HCT116 (cell line): ENCODE measurements around the gene APIP. TPM values are rescaled to one million over a fixed set of nuclear protein-coding genes. Genes with fewer than 3 reads are reported as not detected.
A peak's percentile ranks its signal among the peaks of the same experiment; 100 is the strongest.

ENCODE experiments used
- ATAC-seq: fragments of 200-7000 bp; cut with Tn5 transposase; 2 replicates; pipeline ENCODE4 v1.9.1; 2020; ENCODE audit warnings: mild to moderate bottlenecking, moderate library complexity
- Bru-seq: library from RNA; stranded (reverse); fragments of 400-500 nt; gene quantifications from one replicate; lab custom pipeline; 2021; lab: Mats Ljungman, UMichigan
- BruChase-seq, 2 experiments: library from RNA; stranded (reverse); fragments of 400-500 nt; gene quantifications; one replicate each; lab custom pipeline; 2021; lab: Mats Ljungman, UMichigan
- BruUV-seq: library from RNA; stranded (reverse); fragments of 400-500 nt; replicated peaks from 2 replicates; lab custom pipeline; 2021; lab: Mats Ljungman, UMichigan
- CTCF ChIA-PET: fragments of 300-600 bp; sonication (Branson Sonifier 250); formaldehyde crosslinking; loops from one replicate; lab custom pipeline; 2021; ENCODE audit warnings: antibody characterized with exemption; lab: Charles Lee
- POLR2A ChIA-PET: fragments of 300-600, 350-600 bp; sonication (Branson Sonifier 250); formaldehyde crosslinking; loops from one replicate; lab custom pipeline; 2021; ENCODE audit warnings: antibody characterized with exemption; lab: Charles Lee
- RAD21 ChIA-PET, 2 experiments: fragments of 300-600 bp; sonication (Branson Sonifier 250); formaldehyde crosslinking; loops; one replicate each; lab custom pipeline; 2023; ENCODE audit warnings: low total read pairs in 2 of 2; ENCODE audit not compliant: uncharacterized antibody in 2 of 2, unreplicated experiment in 2 of 2, low non-redundant PET in 1 of 2; lab: Charles Lee
- DNase-seq: peaks from one replicate; pipeline ENCODE4 v3.0.0-alpha.2; 2010; ENCODE audit warnings: low read depth, low spot score
- H2AFZ ChIP-seq: fragments of 200-600 bp; shearing (Covaris generic), sonication (generic); 2 replicates; pipeline ENCODE4 v1.6.1; 2017; ENCODE audit warnings: low read depth, mixed run types, mixed read lengths, antibody characterized with exemption, low read length; ENCODE audit not compliant: poor library complexity, severe bottlenecking
- H3K27ac ChIP-seq: 2 replicates; pipeline ENCODE4 v1.5.1; 2012; ENCODE audit warnings: low read depth, low read length
- H3K27me3 ChIP-seq: fragments of 200-600 bp; sonication (generic); 2 replicates; pipeline ENCODE4 v1.6.1; 2016; ENCODE audit warnings: mixed run types, low read length, mixed read lengths; ENCODE audit not compliant: insufficient read depth
- H3K36me3 ChIP-seq, 2 experiments: fragments of 200-500 bp in 1 of 2; fragments of 200-600 bp in 1 of 2; sonication (Bioruptor generic) in 1 of 2; sonication (generic) in 1 of 2; 2 replicates each; pipeline versions ENCODE4 v1.5.1 to v1.6.1; 2014 to 2016; ENCODE audit warnings: low read length in 2 of 2, inconsistent platforms in 1 of 2, mixed read lengths in 1 of 2, mixed run types in 1 of 2; ENCODE audit not compliant: insufficient read depth in 2 of 2, control insufficient read depth in 1 of 2
- H3K4me1 ChIP-seq, 2 experiments: fragments of 200-600 bp in 1 of 2; sonication (generic) in 1 of 2; 2 replicates each; pipeline versions ENCODE4 v1.5.1 to v1.6.1; 2012 to 2017; ENCODE audit warnings: low read length in 2 of 2, inconsistent platforms in 1 of 2, mild to moderate bottlenecking in 1 of 2, mixed read lengths in 1 of 2, mixed run types in 1 of 2, moderate library complexity in 1 of 2; ENCODE audit not compliant: insufficient read depth in 2 of 2, control insufficient read depth in 1 of 2
- H3K4me2 ChIP-seq: fragments of 200-600 bp; sonication (generic); 2 replicates; pipeline ENCODE4 v1.6.1; 2017; ENCODE audit warnings: mixed run types, low read length, mixed read lengths
- H3K4me3 ChIP-seq, 2 experiments: fragments of 200-600 bp in 1 of 2; sonication (generic) in 1 of 2; replicated peaks in 1 of 2; 2 replicates each; pipeline ENCODE4 v1.5.1; 2011 to 2016; ENCODE audit warnings: low read length in 2 of 2, control low read depth in 1 of 2, low read depth in 1 of 2, mild to moderate bottlenecking in 1 of 2, mixed read lengths in 1 of 2, mixed run types in 1 of 2
- H3K79me2 ChIP-seq: fragments of 200-600 bp; sonication (generic); 2 replicates; pipeline ENCODE4 v1.6.1; 2017; ENCODE audit warnings: mild to moderate bottlenecking, mixed run types, low read length, moderate library complexity, mixed read lengths; ENCODE audit not compliant: insufficient read depth
- H3K9ac ChIP-seq: fragments of 200-600 bp; sonication (generic); 2 replicates; pipeline ENCODE4 v1.6.1; 2016; ENCODE audit warnings: low read length, mixed read lengths
- H3K9me2 ChIP-seq: fragments of 200-600 bp; sonication (generic), shearing (Covaris generic); 2 replicates; pipeline ENCODE4 v1.6.1; 2017; ENCODE audit warnings: mixed run types, mild to moderate bottlenecking, moderate library complexity; ENCODE audit not compliant: insufficient read depth
- H3K9me3 ChIP-seq, 2 experiments: fragments of 200-500 bp in 1 of 2; fragments of 200-600 bp in 1 of 2; sonication (Bioruptor generic) in 1 of 2; sonication (generic) in 1 of 2; 2 replicates each; pipeline ENCODE4 v1.6.1; 2014 to 2017; ENCODE audit warnings: low read length in 2 of 2, mixed read lengths in 2 of 2, inconsistent platforms in 1 of 2, low read depth in 1 of 2, mild to moderate bottlenecking in 1 of 2, mixed run types in 1 of 2, moderate library complexity in 1 of 2; ENCODE audit not compliant: control insufficient read depth in 1 of 2, insufficient read depth in 1 of 2
- H4K20me1 ChIP-seq: fragments of 200-600 bp; sonication (generic), shearing (Covaris generic); 2 replicates; pipeline ENCODE4 v1.6.1; 2017; ENCODE audit warnings: mixed run types, mild to moderate bottlenecking, moderate library complexity; ENCODE audit not compliant: insufficient read depth
- ATF3 ChIP-seq: IDR thresholded peaks from 2 replicates; pipeline ENCODE4 v1.6.1; 2012
- CTCF ChIP-seq, 3 experiments: fragments of 200-600 bp in 1 of 3; sonication (generic) in 1 of 3; IDR thresholded peaks in 2 of 3; conservative IDR thresholded peaks in 1 of 3; 2 replicates each; pipeline ENCODE4 v1.5.1; 2012 to 2017; ENCODE audit warnings: low read depth in 2 of 3, low read length in 2 of 3, antibody characterized with exemption in 1 of 3, borderline replicate concordance in 1 of 3, control low read depth in 1 of 3, mild to moderate bottlenecking in 1 of 3, mixed read lengths in 1 of 3, mixed run types in 1 of 3, moderate library complexity in 1 of 3; ENCODE audit not compliant: insufficient read depth in 1 of 3
- ELF1 ChIP-seq: IDR thresholded peaks from 2 replicates; pipeline ENCODE4 v1.6.1; 2012; ENCODE audit warnings: low read depth, borderline replicate concordance
- EZH2phosphoT487 ChIP-seq: fragments of 200-600 bp; IDR thresholded peaks from 2 replicates; pipeline ENCODE4 v1.6.1; 2018; ENCODE audit warnings: antibody characterized with exemption, borderline replicate concordance
- FOSL1 ChIP-seq: IDR thresholded peaks from 2 replicates; pipeline ENCODE4 v1.6.1; 2012; ENCODE audit warnings: low read depth
- JUND ChIP-seq: IDR thresholded peaks from 2 replicates; pipeline ENCODE4 v1.6.1; 2012
- POLR2A ChIP-seq: IDR thresholded peaks from 2 replicates; pipeline ENCODE4 v1.7.0; 2011; ENCODE audit warnings: borderline replicate concordance; ENCODE audit not compliant: insufficient read depth, insufficient read length; ENCODE audit errors: extremely low read depth
- POLR2AphosphoS5 ChIP-seq: IDR thresholded peaks from 2 replicates; pipeline ENCODE4 v1.6.1; 2011; ENCODE audit warnings: mild to moderate bottlenecking, low read depth, low read length, moderate library complexity
- REST ChIP-seq: IDR thresholded peaks from 2 replicates; pipeline ENCODE4 v1.6.1; 2012; ENCODE audit warnings: low read depth
- SIN3A ChIP-seq: IDR thresholded peaks from 2 replicates; pipeline ENCODE4 v1.6.1; 2012; ENCODE audit warnings: low read depth
- SP1 ChIP-seq: IDR thresholded peaks from 2 replicates; pipeline ENCODE4 v1.6.1; 2012; ENCODE audit warnings: low read depth
- SRF ChIP-seq: IDR thresholded peaks from 2 replicates; pipeline ENCODE4 v1.6.1; 2012; ENCODE audit warnings: low read depth
- TCF7L2 ChIP-seq: IDR thresholded peaks from 2 replicates; pipeline ENCODE4 v1.7.0; 2011; ENCODE audit warnings: borderline replicate concordance, inconsistent platforms; ENCODE audit not compliant: insufficient read depth, insufficient read length; ENCODE audit errors: extremely low read depth
- ZBTB33 ChIP-seq: IDR thresholded peaks from 2 replicates; pipeline ENCODE4 v1.6.1; 2011; ENCODE audit warnings: mild to moderate bottlenecking, low read length, moderate library complexity; ENCODE audit not compliant: insufficient replicate concordance; ENCODE audit errors: extremely low read depth
- ZFX ChIP-seq: fragments of 450-650 bp; IDR thresholded peaks from 2 replicates; pipeline ENCODE4 v1.6.1; 2017
- intact Hi-C: fragments of 100-400 bp; cut with micrococcal nuclease; formaldehyde crosslinking; loops from 2 replicates; pipeline ENCODE4 v1.10.0; 2022
- long read RNA-seq: library from polyadenylated mRNA; unstranded; transcript quantifications from one replicate; pipeline ENCODE4 v2.0.0, GENCODE V29; 2021; ENCODE audit not compliant: unreplicated experiment
- polyA plus RNA-seq: library from polyadenylated mRNA; unstranded; fragments of >200 nt; gene quantifications from 2 replicates; pipeline ENCODE4 v1.2.1, GENCODE V29; 2012; ENCODE audit warnings: missing spikeins
- total RNA-seq: library from RNA; stranded (reverse); gene quantifications from one replicate; pipeline ENCODE4 v1.2.1, GENCODE V29; 2021; ENCODE audit not compliant: unreplicated experiment

Gene APIP
- total RNA-seq (41.2 TPM), Bru-seq, nascent RNA (percentile 83 among the genes with signal in this experiment), BruChase-seq, experiment 1, labeled RNA remaining after a 6-hour chase (percentile 74 among the genes with signal in this experiment), BruChase-seq, experiment 2, labeled RNA remaining after a 2-hour chase (percentile 87 among the genes with signal in this experiment)
- polyA plus RNA-seq = 13.6 and 20.5 TPM in 2 replicates
- long read RNA-seq, transcript APIP-202 (6 exons, 1,042 nt) = minor isoform, 6 of 39 reads
- long read RNA-seq, transcript APIP-201 (7 exons, 1,366 nt) = major isoform, 27 of 39 reads
- long read RNA-seq, partial matches to known transcripts = 2 of 39 reads
- long read RNA-seq, other reads (novel, unspliced or antisense) = 4 of 39 reads

- Histone ChIP-seq H3K4me1 (peaks cover 7 to 17% of the 10 kb centered on the region in 2 experiments), H3K36me3 (peaks cover 3% of the 10 kb centered on the region in 2 experiments; a peak in 2 of 4 replicates), H4K20me1 (no peaks in the 10 kb centered on the region), H3K27ac (peak within 1 kb of the TSS; percentile 92), H3K27me3 (no peaks in the 10 kb centered on the region), H3K9me2 (no peaks in the 10 kb centered on the region), H3K4me3 (peak within 1 kb of the TSS; percentile 88 to 95), H3K9ac (peak within 1 kb of the TSS; percentile 93), H3K9me3 (peaks cover 0 to 5% of the 10 kb centered on the region in 2 experiments; a peak in 1 of 4 replicates), H3K4me2 (peak within 1 kb of the TSS; percentile 98), H3K79me2 (peaks cover 73% of the 10 kb centered on the region), H2AFZ (no peak within 1 kb of the TSS)
- BruUV-seq = no TSS peak
- POLR2A ChIA-PET = interaction anchor here (1.1 kb wide), 1 partner anchor 9 kb away, joined by 3 read pairs; no protein-coding TSS in a partner anchor
- peak; percentile 98 for DNase-seq
- CTCF ChIA-PET = interaction anchor here (0.7 to 2.7 kb wide), 3 partner anchors 11 to 330 kb away, joined by 4 to 7 read pairs (median 7); no protein-coding TSS in a partner anchor
- ATAC-seq = peak; percentile 91
- intact Hi-C loops = no loop called here
- RAD21 ChIA-PET = interaction anchor here in 1 of 2 experiments (0.7 kb wide), 1 partner anchor 17 kb away, joined by 4 read pairs; no protein-coding TSS in a partner anchor
- TF ChIP-seq SP1 = peak; percentile 51
- no peak for TF ChIP-seq FOSL1
- TF ChIP-seq CTCF (IDR thresholded peaks at IDR 0.05 in 2 of 3, conservative IDR thresholded peaks at IDR 0.05 in 1 of 3; ENCODE audit: borderline replicate concordance in 1 of 3, insufficient read depth in 1 of 3, low read depth in 2 of 3, low read length in 2 of 3) = no peak
- peak; percentile 55 for TF ChIP-seq POLR2A
- no peak for TF ChIP-seq ELF1
- TF ChIP-seq EZH2phosphoT487 = no peak
- no peak for TF ChIP-seq JUND
- peak; percentile 75; the same call in 1 of the 2 replicates for TF ChIP-seq SIN3A
- peak; percentile 87 for TF ChIP-seq TCF7L2
- TF ChIP-seq SRF = no peak
- no peak for TF ChIP-seq REST
- peak; percentile 89 for TF ChIP-seq ZFX
- peak; percentile 25 for TF ChIP-seq ZBTB33
- no peak for TF ChIP-seq ATF3
- peak; percentile 95 for TF ChIP-seq POLR2AphosphoS5
Measured at GRCh38 chr11:34916015-34916842, at the start of gene APIP, which contains the start of gene PDHX. APIP (minus strand) TSS chr11:34916379; CDS start chr11:34916284, 95 bp downstream. PDHX (plus strand) TSS chr11:34916618; CDS start chr11:34916656, 38 bp downstream.
